ENCODE results near the gene CCDC15. TPM values are rescaled to one million over a fixed set of nuclear protein-coding genes. Genes with fewer than 3 reads are reported as not detected.

Gene CCDC15, protein sequence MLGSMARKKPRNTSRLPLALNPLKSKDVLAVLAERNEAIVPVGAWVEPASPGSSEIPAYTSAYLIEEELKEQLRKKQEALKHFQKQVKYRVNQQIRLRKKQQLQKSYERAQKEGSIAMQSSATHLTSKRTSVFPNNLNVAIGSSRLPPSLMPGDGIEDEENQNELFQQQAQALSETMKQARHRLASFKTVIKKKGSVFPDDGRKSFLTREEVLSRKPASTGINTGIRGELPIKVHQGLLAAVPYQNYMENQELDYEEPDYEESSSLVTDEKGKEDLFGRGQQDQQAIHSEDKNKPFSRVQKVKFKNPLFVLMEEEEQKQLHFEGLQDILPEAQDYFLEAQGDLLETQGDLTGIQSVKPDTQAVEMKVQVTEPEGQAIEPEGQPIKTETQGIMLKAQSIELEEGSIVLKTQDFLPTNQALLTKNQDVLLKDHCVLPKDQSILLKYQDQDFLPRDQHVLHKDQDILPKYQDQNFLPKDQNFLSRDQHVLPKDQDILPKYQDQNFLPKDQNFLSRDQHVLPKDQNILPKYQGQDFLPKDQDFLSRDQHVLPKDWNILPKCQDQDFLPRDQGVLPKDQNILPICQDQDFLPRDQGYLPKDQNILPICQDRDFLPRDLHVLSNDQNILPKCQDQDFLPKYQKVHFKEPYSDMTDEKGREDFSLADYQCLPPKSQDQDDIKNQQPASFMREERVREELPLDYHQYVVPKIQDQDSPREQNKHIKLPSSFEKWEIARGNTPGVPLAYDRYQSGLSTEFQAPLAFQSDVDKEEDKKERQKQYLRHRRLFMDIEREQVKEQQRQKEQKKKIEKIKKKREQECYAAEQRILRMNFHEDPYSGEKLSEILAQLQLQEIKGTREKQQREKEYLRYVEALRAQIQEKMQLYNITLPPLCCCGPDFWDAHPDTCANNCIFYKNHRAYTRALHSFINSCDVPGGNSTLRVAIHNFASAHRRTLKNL
- 0.76 and 1.5 TPM in 2 replicates for total RNA-seq

DNA sequence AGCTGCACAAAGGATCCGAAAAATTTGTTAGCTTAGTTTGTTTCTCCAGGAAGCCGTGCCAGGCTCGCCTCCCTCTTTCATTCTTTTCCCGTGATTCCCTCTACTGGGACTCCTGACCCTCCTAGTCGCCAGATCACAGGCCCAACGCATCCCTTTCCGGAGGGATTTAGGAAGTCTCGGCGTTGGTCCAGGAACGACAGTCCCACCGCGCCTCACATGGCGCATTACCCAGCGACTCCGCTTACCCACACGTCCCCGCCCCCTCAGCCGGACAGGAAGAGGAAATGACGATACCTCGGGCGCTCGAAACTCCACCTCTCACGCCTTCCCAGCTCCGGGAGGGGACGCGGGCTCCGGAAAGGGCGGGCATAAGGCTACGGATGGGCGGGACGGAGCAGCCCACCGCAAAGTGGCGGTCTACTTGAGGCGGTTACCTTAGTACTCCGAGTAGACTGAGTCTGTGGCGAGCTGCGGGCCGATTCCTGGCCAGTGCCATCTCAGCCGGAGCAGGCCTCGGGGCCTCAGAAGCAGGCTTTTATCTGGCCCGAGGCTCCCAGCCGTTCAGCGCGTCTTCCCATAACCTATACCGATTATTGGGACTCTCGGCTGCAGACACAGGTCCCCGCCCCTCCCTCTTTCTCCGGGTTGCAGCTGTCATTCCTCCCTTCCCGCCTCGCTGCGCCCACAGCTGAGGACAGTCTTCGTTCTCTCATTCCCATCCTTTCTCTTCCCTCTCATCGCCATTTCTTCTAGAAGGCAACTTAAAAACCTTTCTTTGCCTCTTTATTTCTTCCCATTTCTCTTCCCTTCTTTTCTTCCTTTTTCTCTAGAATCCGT, at the start of gene CCDC15:
Gene CCDC15 (plus strand): TSS at position 450 of the 837 bp plus-strand sequence. CDS start 531 bp downstream, outside the sequence.

DNA sequence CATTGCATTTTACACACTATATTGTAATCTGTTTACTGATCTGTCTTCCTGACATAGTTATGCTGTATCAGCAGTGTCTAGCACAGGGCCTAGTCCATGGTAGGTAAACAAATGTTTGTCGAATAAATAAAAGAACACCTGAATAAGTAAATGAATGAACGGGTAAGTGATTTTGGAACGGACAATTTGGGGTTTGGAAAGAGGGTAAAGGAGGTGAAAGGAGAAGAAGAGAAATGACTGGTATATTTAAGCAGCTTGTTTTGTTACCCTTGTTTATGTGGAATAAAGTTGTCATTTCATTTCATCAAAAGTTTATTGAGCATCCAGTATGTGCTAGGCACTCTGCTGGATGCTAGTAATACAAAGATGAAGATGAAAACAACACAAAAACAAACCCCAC, 35.1 kb upstream of the CCDC15 start, which contains the start of gene HEPN1:
Gene HEPN1 (plus strand): TSS at position 301 of the 400 bp plus-strand sequence.

DNA sequence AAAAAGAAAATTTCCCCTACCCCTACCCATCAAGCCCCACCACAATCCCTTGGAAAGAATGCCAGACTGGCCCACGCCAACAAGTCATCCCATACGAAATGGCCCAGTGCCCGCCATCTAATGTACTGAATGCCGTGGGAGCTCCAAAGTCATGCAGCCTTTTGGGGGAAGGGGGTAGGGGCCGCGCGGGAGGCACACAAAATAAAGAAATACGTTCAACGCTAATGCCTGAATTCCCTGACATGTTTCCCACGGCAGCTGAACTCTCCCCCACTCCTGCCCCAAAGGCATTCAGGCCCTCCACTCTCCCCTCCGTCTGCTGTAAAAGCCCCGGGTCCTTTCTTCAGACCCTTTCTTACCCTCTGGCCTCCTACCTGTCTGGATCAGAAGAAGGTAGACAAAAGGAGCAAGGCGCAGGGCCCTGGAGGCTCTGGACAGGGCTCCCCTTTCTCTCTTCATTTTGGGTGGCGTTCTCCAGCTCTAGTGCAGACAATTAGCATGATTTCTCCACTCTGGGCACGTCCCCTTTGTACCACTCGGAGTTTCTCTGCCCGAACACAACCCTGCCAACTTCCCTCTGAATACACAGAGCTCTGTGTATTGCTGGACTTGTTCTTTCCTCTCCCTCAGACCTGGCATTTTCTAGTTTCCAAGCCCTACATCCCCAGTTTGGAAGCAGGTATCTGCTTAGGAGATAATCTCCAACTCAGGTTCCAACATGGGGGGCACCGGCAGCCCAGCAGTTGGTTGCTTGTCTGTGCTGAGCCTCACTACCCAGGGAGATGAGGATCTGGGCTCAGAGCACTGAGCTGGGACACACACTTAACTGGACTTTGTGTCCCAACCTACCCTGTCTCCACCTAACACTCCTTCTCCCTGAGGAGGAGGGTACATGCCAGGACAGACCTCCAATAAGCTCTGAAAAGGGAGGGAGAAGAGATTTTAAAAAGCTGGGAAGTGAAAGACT, 18.2 kb upstream of the CCDC15 start, which contains the start of gene HEPACAM:
Gene HEPACAM (minus strand): TSS at position 500 of the 967 bp plus-strand sequence. CDS start 41 bp downstream, at position 459.

DNA sequence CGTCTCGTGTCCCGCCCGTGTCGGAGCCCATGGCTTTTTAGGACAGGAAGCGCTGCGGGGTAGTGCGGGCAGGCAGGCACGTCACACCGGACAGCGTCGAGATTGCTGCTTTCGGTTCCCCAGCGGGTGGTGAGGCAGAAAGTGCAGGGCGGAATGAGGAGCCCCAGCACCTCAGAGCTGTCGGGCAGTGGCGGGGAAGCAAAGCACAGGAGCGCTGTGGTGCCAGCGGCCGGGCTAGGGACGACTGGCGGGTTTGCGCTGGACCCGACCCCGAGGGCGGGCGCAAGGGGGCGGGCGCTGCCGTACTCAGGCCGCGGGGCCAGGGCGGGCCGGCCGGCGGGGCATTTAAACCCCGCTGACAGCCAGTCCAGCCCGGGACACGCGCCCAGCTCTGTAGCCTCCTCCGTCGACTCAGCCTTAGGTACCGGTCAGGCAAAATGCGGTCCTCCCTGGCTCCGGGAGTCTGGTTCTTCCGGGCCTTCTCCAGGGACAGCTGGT, 109.0 kb downstream of the CCDC15 start, which contains the start of gene SLC37A2:
Gene SLC37A2 (plus strand): TSS at position 375 of the 498 bp plus-strand sequence. CDS start 63 bp downstream, at position 438.

Other genes with a start within 250 kb of the CCDC15 start
- gene NRGN, start 214.3 kb upstream of the CCDC15 start, total RNA-seq, result 0.11 and 0.17 TPM in 2 replicates
- under 0.01 and 0.09 TPM in 2 replicates for gene VSIG2, start 201.9 kb upstream of the CCDC15 start, total RNA-seq
- gene ESAM, start 191.9 kb upstream of the CCDC15 start, total RNA-seq, result 9.3 and 15.8 TPM in 2 replicates
- gene MSANTD2, start 153.8 kb upstream of the CCDC15 start, total RNA-seq, result 6.0 and 8.9 TPM in 2 replicates
- 13.1 and 15.0 TPM in 2 replicates for gene ROBO3, start 88.8 kb upstream of the CCDC15 start, total RNA-seq
- gene ROBO4, start 56.3 kb upstream of the CCDC15 start, total RNA-seq, result 181 and 296 TPM in 2 replicates
- gene HEPN1, start 35.0 kb upstream of the CCDC15 start, total RNA-seq, result not detected in 2 replicates
- under 0.01 TPM in 2 replicates for gene HEPACAM, start 18.2 kb upstream of the CCDC15 start, total RNA-seq
- 0.87 and 0.95 TPM in 2 replicates for gene SLC37A2, start 109.1 kb downstream of the CCDC15 start, total RNA-seq
- gene TMEM218, start 157.4 kb downstream of the CCDC15 start, total RNA-seq, result 21.6 and 21.8 TPM in 2 replicates
- not detected in 2 replicates for gene PKNOX2, start 210.5 kb downstream of the CCDC15 start, total RNA-seq